ENCODE data around the gene MTIF2.

DNA sequence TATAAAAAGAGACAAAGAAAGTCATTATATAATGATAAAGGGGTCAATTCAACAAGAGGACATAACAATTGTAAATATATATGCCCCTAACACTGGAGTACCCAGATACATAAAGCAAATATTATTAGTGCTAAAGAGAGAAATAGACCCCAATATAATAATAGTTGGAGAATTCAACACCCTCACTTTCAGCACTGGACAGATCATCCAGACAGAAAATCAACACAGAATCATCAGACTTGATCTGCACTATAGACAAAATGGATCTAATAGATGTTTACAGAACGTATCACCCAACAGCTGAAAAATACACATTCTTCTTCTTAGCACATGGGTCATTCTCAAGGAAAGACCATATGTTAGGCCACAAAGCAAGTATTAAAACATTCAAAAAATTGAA lies 68.6 kb downstream of the MTIF2 start:
- TF ChIP-seq EZH2 (IDR thresholded peaks at IDR 0.05; ENCODE audit: insufficient read depth, poor library complexity, severe bottlenecking) = no peak
- no peak for TF ChIP-seq EZH2phosphoT487 (IDR thresholded peaks at IDR 0.05; ENCODE audit: insufficient read depth, low read depth)
